ENCODE measurements around the gene PXDN.
A peak's percentile ranks its signal among the peaks of the same experiment; 100 is the strongest.
"Not testable (repeated sequence)": the region's sequence is repeated elsewhere in the genome, so short reads cannot be mapped to it uniquely, and the experiment has no call there.

PXDN gene

DNA sequence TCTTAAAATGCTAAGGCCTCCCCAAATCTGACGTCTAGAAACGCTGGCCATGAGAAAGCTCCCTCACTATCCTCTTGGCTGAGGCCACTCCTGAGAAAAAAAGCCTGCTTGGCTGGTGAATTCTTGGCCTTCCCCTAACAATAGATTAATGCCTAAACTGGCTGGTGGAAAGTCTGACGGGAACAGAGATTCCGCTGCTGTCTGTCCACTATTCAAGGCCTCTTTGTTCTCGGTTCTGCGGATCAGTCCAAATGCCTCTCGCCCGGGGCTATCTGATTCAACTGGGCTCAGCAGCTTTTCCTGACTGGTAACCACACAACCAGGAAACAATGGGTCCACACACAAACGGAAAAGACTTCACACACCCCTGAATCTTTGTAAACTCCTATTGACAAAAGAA lies 27.2 kb downstream of the PXDN start:
- ATAC-seq, result no peak
- TF ChIP-seq ZFP30 (CRISPR knock-in tag; IDR thresholded peaks at IDR 0.05) (no peak), ZNF8 (CRISPR knock-in tag; IDR thresholded peaks at IDR 0.05) (no peak), TCF4 (CRISPR knock-in tag; IDR thresholded peaks at IDR 0.05; ENCODE audit: borderline replicate concordance) (no peak), RARB (CRISPR knock-in tag; IDR thresholded peaks at IDR 0.05) (no peak), ZNF565 (CRISPR knock-in tag; conservative IDR thresholded peaks at IDR 0.05; ENCODE audit: low read depth) (no peak), ZNF70 (CRISPR knock-in tag; IDR thresholded peaks at IDR 0.05) (no peak)
- TF ChIP-seq, protein P1, sequence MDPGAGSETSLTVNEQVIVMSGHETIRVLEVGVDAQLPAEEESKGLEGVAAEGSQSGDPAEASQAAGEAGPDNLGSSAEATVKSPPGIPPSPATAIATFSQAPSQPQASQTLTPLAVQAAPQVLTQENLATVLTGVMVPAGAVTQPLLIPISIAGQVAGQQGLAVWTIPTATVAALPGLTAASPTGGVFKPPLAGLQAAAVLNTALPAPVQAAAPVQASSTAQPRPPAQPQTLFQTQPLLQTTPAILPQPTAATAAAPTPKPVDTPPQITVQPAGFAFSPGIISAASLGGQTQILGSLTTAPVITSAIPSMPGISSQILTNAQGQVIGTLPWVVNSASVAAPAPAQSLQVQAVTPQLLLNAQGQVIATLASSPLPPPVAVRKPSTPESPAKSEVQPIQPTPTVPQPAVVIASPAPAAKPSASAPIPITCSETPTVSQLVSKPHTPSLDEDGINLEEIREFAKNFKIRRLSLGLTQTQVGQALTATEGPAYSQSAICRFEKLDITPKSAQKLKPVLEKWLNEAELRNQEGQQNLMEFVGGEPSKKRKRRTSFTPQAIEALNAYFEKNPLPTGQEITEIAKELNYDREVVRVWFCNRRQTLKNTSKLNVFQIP (CRISPR knock-in tag; IDR thresholded peaks at IDR 0.05; ENCODE audit: borderline replicate concordance, low read depth), result no peak

DNA sequence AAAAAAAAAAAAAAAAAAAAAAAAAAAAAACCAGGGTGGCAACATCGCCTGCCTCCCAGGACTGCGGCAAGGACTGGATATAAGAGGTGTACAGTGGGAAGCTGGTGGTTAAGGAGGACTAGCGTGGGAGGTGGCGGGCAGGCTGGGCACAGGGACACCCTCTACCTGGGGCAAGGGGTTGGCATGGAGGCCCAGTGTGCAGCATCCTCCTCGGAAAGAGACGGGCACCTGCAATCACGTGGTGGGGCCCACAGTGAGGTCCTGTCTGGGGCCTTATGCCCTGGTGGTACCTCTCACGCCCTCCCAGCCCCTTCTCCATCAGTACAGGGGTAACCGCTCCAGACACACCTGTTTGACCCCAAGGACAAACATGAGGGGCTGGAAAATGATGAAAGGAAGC lies 27.9 kb downstream of the PXDN start:
- ATAC-seq, result no peak
- TF ChIP-seq, protein P2, sequence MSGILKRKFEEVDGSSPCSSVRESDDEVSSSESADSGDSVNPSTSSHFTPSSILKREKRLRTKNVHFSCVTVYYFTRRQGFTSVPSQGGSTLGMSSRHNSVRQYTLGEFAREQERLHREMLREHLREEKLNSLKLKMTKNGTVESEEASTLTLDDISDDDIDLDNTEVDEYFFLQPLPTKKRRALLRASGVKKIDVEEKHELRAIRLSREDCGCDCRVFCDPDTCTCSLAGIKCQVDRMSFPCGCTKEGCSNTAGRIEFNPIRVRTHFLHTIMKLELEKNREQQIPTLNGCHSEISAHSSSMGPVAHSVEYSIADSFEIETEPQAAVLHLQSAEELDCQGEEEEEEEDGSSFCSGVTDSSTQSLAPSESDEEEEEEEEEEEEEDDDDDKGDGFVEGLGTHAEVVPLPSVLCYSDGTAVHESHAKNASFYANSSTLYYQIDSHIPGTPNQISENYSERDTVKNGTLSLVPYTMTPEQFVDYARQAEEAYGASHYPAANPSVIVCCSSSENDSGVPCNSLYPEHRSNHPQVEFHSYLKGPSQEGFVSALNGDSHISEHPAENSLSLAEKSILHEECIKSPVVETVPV (CRISPR knock-in tag; IDR thresholded peaks at IDR 0.05), result no peak
- TF ChIP-seq TOX (CRISPR knock-in tag; IDR thresholded peaks at IDR 0.05; ENCODE audit: borderline replicate concordance), result no peak
- TF ChIP-seq ZNF565 (CRISPR knock-in tag; conservative IDR thresholded peaks at IDR 0.05; ENCODE audit: low read depth), result no peak
- TF ChIP-seq ARNTL (CRISPR knock-in tag; IDR thresholded peaks at IDR 0.05; ENCODE audit: borderline replicate concordance, low read depth), result no peak
- TF ChIP-seq, protein P1 (CRISPR knock-in tag; IDR thresholded peaks at IDR 0.05; ENCODE audit: borderline replicate concordance, low read depth), result no peak
- no peak for TF ChIP-seq CSDC2 (CRISPR knock-in tag; IDR thresholded peaks at IDR 0.05)
- no peak for TF ChIP-seq ISL1 (CRISPR knock-in tag; IDR thresholded peaks at IDR 0.05)
- TF ChIP-seq TCF4 (CRISPR knock-in tag; IDR thresholded peaks at IDR 0.05; ENCODE audit: borderline replicate concordance), result no peak

DNA sequence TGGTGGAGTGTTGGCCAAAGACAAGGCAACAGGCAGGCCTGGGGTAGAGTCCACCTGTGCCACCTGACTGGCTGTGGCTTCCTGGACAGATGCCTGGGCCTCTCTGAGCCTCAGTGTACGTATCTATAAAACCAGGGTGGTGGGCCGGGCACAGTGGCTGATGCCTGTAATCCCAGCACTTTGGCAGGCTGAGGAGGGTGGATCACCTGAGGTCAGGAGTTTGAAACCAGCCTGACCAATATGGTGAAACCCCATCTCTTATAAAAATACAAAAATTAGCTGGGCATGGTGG lies 28.4 kb downstream of the PXDN start:
- not testable (repeated sequence) for ATAC-seq
- peak; percentile 60; the same call in 1 of the 2 replicates for TF ChIP-seq BACH2 (CRISPR knock-in tag; IDR thresholded peaks at IDR 0.05; ENCODE audit: borderline replicate concordance)
- 0 out of 2 replicates have a peak, but pooled peaks have one; percentile 19 for TF ChIP-seq ZNF70 (CRISPR knock-in tag; IDR thresholded peaks at IDR 0.05)
- TF ChIP-seq ZNF8 (CRISPR knock-in tag; IDR thresholded peaks at IDR 0.05), result 0 out of 2 replicates have a peak, but pooled peaks have one; percentile 13

DNA sequence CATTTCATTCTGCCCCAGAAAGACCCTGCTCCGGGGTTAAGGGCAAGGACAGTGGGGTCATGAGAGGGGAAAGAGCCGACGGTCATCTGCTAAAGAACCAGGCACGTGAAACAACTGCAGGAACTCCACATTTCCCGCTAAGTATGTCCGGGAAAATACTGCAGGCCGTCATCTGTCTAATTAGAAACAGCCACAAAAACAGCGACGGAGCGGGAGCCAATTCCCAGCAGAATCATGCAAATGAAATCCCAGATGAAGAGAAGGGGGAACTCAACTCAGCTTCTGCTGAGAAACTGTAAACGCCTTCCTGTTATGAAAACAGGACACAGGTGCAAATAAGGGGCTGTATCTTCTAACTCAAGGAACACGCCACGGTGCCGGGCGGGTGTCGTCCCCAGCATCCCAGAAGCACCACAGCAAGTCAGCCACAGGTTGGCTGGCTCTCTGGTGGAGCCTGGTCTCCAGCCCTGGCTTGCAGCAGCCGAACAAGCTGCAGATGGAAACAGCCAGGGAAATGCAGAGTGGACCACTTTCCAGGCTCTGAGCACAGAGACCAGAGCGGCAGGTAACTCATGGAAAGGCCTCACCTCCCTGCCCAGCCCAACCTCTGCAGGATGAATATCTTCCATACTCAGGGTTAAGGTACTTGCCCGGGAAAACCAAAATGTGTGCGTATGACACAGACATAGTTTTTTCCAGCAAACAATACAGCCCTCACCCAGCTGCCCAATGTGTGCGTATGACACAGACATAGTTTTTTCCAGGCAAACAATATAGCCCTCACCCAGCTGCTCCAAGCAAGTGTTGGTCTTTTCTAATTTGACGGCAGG lies 28.9 kb downstream of the PXDN start:
- ATAC-seq, result peak; percentile 81
- peak; percentile 69; the same call in 1 of the 2 replicates for TF ChIP-seq GLIS3 (CRISPR knock-in tag; IDR thresholded peaks at IDR 0.05)
- TF ChIP-seq ZFP3 (CRISPR knock-in tag; IDR thresholded peaks at IDR 0.05), result peak; percentile 69; the same call in 1 of the 2 replicates
- peak; percentile 58; the same call in 1 of the 2 replicates for TF ChIP-seq ZNF8 (CRISPR knock-in tag; IDR thresholded peaks at IDR 0.05)
- no peak; the same call in 1 of the 2 replicates for TF ChIP-seq ZC3H10 (CRISPR knock-in tag; IDR thresholded peaks at IDR 0.05)
- TF ChIP-seq SNAI2 (CRISPR knock-in tag; IDR thresholded peaks at IDR 0.05), result peak; percentile 81; the same call in 1 of the 2 replicates
- no peak for TF ChIP-seq ESRRG (CRISPR knock-in tag; IDR thresholded peaks at IDR 0.05)
- peak; percentile 97 for TF ChIP-seq TCF4 (CRISPR knock-in tag; IDR thresholded peaks at IDR 0.05; ENCODE audit: borderline replicate concordance)
- peak; percentile 63 for TF ChIP-seq ISL1 (CRISPR knock-in tag; IDR thresholded peaks at IDR 0.05)
- TF ChIP-seq CSDC2 (CRISPR knock-in tag; IDR thresholded peaks at IDR 0.05), result 0 out of 2 replicates have a peak, but pooled peaks have one; percentile 29
- TF ChIP-seq, protein P3, sequence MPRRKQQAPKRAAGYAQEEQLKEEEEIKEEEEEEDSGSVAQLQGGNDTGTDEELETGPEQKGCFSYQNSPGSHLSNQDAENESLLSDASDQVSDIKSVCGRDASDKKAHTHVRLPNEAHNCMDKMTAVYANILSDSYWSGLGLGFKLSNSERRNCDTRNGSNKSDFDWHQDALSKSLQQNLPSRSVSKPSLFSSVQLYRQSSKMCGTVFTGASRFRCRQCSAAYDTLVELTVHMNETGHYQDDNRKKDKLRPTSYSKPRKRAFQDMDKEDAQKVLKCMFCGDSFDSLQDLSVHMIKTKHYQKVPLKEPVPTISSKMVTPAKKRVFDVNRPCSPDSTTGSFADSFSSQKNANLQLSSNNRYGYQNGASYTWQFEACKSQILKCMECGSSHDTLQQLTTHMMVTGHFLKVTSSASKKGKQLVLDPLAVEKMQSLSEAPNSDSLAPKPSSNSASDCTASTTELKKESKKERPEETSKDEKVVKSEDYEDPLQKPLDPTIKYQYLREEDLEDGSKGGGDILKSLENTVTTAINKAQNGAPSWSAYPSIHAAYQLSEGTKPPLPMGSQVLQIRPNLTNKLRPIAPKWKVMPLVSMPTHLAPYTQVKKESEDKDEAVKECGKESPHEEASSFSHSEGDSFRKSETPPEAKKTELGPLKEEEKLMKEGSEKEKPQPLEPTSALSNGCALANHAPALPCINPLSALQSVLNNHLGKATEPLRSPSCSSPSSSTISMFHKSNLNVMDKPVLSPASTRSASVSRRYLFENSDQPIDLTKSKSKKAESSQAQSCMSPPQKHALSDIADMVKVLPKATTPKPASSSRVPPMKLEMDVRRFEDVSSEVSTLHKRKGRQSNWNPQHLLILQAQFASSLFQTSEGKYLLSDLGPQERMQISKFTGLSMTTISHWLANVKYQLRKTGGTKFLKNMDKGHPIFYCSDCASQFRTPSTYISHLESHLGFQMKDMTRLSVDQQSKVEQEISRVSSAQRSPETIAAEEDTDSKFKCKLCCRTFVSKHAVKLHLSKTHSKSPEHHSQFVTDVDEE (CRISPR knock-in tag; IDR thresholded peaks at IDR 0.05), result peak; percentile 91
- peak; percentile 49; the same call in 1 of the 2 replicates for TF ChIP-seq ARNTL (CRISPR knock-in tag; IDR thresholded peaks at IDR 0.05; ENCODE audit: borderline replicate concordance, low read depth)
- peak; percentile 70; the same call in 1 of the 2 replicates for TF ChIP-seq ZNF70 (CRISPR knock-in tag; IDR thresholded peaks at IDR 0.05)
- TF ChIP-seq, protein P4, sequence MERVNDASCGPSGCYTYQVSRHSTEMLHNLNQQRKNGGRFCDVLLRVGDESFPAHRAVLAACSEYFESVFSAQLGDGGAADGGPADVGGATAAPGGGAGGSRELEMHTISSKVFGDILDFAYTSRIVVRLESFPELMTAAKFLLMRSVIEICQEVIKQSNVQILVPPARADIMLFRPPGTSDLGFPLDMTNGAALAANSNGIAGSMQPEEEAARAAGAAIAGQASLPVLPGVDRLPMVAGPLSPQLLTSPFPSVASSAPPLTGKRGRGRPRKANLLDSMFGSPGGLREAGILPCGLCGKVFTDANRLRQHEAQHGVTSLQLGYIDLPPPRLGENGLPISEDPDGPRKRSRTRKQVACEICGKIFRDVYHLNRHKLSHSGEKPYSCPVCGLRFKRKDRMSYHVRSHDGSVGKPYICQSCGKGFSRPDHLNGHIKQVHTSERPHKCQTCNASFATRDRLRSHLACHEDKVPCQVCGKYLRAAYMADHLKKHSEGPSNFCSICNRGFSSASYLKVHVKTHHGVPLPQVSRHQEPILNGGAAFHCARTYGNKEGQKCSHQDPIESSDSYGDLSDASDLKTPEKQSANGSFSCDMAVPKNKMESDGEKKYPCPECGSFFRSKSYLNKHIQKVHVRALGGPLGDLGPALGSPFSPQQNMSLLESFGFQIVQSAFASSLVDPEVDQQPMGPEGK (CRISPR knock-in tag; IDR thresholded peaks at IDR 0.05; ENCODE audit: borderline replicate concordance), result no peak
